CD4-positive, alpha-beta T cell treated with Interleukin-2 at 100 ng/mL for 4 hours (primary cell): ENCODE results near the gene TMEM151B.

ENCODE experiments used
- DNase-seq: peaks from one replicate; pipeline ENCODE4 v3.0.0-alpha.2; 2020; ENCODE audit warnings: low spot score

Gene TMEM151B

GRCh38 chr6:44250718-44251123, 19.5 kb upstream of the TMEM151B start:
- DNase-seq, result no peak

GRCh38 chr6:44251576-44252524, 18.4 kb upstream of the TMEM151B start:
- DNase-seq, result no peak

- DNase-seq, result peak; percentile 65
These were observed 16.7 kb upstream of the TMEM151B start for GRCh38 chr6:44253307-44254101.

GRCh38 chr6:44254191-44255104, 15.8 kb upstream of the TMEM151B start:
- DNase-seq, result no peak

GRCh38 chr6:44255105-44255808, 15.0 kb upstream of the TMEM151B start:
- DNase-seq, result no peak

GRCh38 chr6:44255871-44256774, 14.1 kb upstream of the TMEM151B start:
- no peak for DNase-seq

GRCh38 chr6:44256775-44257024, 13.6 kb upstream of the TMEM151B start:
- DNase-seq, result no peak

GRCh38 chr6:44257025-44257752, 13.1 kb upstream of the TMEM151B start, which contains the start of gene SLC35B2:
TSS of gene SLC35B2 (minus strand) at chr6:44257528. CDS start at chr6:44257410, 118 bp downstream.
- peak; percentile 65 for DNase-seq

GRCh38 chr6:44257753-44258324, 12.4 kb upstream of the TMEM151B start:
- no peak for DNase-seq

GRCh38 chr6:44258325-44258863, 11.9 kb upstream of the TMEM151B start:
- no peak for DNase-seq

- no peak for DNase-seq
These were observed 11.3 kb upstream of the TMEM151B start for GRCh38 chr6:44258921-44259320.

- DNase-seq, result no peak
These were observed 10.2 kb upstream of the TMEM151B start for GRCh38 chr6:44260011-44260410.

GRCh38 chr6:44260451-44261297, 9.6 kb upstream of the TMEM151B start:
- no peak for DNase-seq

- DNase-seq, result no peak
These were observed 8.7 kb upstream of the TMEM151B start for GRCh38 chr6:44261581-44261980.

- no peak for DNase-seq
These were observed 7.5 kb upstream of the TMEM151B start for GRCh38 chr6:44262467-44263353.

- peak; percentile 40 for DNase-seq
These were observed 6.7 kb upstream of the TMEM151B start for GRCh38 chr6:44263354-44264100.
